Retinal pigment epithelial cell (primary cell): ENCODE measurements around the gene AGAP3.

Source experiments
- DNase-seq: peaks from one replicate; pipeline ENCODE4 v3.0.0-alpha.2; 2010; ENCODE audit warnings: low read depth
- H3K4me3 ChIP-seq: 2 replicates; pipeline ENCODE4 v1.5.1; 2011; ENCODE audit warnings: mild to moderate bottlenecking, low read length, control low read depth, moderate library complexity
- TF ChIP-seq, protein P1 (sequence below): conservative IDR thresholded peaks from 2 replicates; pipeline ENCODE4 v1.5.1; 2011; ENCODE audit warnings: low read depth, low read length, control low read depth, inconsistent platforms

Gene AGAP3

DNA sequence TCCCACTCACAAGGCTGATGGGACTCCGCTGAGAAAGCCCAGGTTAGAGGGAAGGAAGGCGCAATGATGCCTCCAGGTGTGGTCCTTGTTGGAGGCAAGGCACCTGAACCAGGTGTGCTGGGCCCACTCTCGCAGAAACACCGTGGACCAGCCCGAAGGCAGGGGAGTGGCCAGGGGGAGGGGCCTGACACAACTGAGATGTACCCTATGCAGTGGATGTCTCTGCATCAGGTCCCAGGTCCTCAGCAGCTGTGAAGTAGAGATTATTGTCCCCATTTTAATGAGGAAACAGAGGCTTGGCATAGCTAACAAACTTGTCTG, 49.2 kb downstream of the AGAP3 start:
- H3K4me3 ChIP-seq = no peak overlapping the region
- no peak for DNase-seq

DNA sequence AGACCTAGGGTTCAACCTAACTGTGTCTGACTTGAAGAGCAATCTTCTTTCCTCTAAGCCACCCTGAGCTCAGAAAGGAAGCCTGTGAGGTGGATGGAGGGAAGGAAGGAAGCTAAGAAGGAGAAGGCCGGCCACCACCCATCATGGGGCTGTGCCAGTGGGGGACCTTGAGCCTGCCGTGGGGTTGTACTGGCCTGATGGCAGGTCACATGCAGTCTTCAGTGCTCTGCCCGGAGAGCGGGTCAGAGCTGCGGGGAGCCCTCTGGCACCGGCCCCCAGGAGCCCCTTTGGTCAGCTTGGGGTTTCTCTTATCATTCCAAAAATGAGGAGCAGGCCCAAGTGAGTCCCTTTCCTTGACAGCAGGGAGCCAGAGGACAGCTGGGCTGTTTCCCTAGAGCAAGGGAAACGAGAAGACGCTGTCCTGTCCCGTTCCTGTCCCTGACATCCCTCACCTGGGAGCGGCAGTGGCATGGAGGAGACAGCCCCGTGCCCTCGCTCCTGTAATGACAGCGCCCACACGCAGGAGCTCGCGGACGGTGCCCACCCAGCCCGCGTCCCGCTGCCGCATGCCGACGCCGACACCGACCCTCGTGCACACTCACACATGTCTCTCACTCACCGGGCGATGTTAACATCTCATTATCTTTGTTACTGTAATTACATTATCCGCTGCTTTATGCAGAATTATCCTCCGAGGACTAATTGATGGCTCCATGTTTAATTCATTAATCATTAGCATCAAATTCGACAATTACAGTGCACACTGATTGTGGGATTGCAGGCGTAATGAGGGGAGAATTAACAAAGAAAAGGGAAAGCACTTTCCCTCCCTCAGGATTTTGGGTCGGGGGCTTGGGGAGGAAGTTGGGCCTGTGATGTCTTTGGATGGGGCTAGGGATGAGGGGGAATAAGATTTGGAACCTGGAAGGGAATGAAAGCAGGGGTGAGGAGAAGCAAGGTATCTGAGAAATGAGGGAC, 49.9 kb downstream of the AGAP3 start:
- TF ChIP-seq, protein P1, sequence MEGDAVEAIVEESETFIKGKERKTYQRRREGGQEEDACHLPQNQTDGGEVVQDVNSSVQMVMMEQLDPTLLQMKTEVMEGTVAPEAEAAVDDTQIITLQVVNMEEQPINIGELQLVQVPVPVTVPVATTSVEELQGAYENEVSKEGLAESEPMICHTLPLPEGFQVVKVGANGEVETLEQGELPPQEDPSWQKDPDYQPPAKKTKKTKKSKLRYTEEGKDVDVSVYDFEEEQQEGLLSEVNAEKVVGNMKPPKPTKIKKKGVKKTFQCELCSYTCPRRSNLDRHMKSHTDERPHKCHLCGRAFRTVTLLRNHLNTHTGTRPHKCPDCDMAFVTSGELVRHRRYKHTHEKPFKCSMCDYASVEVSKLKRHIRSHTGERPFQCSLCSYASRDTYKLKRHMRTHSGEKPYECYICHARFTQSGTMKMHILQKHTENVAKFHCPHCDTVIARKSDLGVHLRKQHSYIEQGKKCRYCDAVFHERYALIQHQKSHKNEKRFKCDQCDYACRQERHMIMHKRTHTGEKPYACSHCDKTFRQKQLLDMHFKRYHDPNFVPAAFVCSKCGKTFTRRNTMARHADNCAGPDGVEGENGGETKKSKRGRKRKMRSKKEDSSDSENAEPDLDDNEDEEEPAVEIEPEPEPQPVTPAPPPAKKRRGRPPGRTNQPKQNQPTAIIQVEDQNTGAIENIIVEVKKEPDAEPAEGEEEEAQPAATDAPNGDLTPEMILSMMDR = no peak
- H3K4me3 ChIP-seq = no peak overlapping the region
- no peak for DNase-seq

More for the DNA sequence above, 49.2 kb downstream of the AGAP3 start:
- TF ChIP-seq, protein P1 = no peak

DNA sequence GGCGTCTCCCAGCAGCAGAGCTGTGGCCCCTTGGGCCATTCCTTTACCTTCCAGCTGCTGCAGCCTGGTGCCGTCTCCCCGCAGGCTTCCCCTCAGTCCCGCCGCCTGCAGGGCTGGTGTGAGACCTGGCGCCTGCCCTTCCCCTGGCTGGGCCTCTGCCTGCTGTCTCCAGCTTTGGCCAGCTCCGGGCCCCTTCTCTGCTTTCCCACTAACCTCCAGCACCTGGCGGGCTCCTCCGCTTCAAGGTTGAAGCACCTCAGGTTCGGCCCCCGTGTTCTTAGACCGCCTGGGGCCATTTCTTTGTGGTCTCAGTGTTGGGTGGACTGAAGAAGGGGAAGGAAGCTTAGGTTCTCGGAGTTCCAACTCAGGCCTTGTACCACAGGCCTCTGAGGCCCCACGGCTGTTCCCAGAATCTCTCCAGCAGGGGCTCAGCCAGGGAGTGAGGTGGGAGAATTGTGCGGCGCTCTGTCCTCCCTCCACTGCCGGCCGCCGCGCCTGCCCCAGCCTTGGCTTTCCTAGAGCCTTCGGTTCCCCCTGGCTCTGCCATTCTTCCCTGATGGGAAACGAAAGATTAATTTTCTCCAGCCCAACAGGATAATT, 50.9 kb downstream of the AGAP3 start:
- H3K4me3 ChIP-seq = no peak overlapping the region
- DNase-seq = no peak
- TF ChIP-seq, protein P1 = no peak

DNA sequence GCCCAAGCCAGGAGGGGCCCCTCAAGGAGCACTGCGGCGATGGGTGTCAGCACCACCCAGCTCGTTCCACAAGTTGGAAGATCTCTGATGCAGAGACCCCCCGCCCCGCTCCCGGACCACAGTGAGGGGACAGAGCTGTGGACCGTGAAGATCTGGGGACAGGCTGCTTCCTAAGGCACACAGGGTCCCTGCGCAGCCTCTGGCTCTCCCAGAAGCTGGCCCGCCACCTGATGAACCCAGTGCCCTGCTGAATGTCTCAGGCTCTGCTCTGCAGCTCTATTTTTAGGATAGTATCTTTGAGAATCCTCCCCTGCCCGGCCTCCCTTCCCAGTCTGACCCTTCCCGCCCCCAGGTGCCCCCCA, 51.5 kb downstream of the AGAP3 start:
- no peak overlapping the region for H3K4me3 ChIP-seq
- no peak for DNase-seq
- TF ChIP-seq, protein P1 = no peak

DNA sequence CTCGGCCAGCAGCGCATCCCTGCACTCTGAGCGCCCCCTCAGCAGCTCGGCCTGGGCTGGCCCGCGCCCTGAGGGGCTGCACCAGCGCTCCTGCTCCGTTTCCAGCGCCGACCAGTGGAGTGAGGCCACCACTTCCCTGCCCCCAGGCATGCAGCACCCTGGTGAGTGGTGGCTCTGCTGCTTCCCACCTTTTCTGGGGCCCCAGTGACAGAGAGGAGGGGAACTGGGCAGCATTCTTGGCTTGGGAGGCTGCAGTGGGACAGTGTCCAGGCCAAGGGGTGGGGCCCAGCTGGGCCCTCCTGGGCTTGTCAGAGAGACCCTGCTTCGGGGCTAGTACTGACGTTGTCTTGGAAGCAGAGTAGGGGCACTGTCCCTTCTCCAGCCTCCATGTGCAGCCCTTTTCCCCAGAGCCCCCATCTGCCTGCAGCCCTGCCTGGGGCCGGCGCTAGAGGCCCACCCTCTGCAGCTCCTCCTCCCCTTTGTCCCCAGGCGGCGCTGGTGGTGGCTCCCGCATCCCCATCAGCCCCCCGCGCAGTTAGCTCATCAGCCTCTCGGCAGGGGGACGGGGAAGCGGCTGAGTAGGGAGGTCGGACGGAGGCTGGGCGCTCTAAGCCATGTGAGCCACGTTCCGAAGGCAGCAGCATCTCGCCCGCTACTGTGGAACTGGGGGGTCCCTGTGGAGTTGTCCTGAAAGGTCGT, 52.0 kb downstream of the AGAP3 start:
- TF ChIP-seq, protein P1 = no peak
- H3K4me3 ChIP-seq = no peak overlapping the region
- DNase-seq = no peak

DNA sequence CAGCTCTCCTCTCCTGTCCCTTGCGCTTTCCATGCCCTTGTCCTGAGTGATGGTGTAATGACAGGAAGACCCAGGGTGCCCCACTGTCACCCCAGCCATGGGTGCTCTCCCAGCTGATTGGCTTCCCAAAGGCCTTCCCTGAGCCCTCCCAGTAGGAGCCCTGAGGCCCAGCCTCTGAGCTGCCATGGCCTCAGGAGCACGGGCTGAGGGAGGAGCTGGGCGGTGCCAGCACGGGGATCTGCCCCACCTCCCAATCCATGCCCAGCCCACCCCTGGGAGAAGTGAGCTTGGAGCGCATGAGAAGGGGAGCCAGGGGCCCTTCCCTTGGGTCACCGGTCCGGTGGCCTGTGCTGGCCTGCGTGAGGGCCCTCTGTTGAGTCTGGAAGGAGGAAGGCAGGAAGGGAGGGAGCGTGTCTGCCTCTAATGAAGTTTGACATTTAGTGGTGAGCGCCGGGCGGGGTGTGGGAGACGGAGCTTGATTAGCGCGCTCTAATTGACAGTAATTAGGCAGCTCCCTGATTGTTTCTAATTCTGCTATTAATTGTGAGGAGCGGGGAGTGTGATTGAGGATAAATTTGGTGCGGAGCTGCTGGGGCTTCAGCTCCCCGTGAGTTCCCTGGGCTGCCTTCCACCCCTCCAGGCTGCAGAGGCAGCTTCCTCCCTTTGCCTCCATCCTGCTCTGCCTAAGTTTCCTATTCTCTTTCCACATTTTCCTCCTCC, 53.0 kb downstream of the AGAP3 start:
- DNase-seq = no peak
- H3K4me3 ChIP-seq = no peak overlapping the region
- TF ChIP-seq, protein P1 = no peak
